Measurements from ENCODE around the gene OR5H14. TPM values are rescaled to one million over a fixed set of nuclear protein-coding genes. Genes with fewer than 3 reads are reported as not detected.

Gene OR5H14
- total and polyA plus RNA-seq, 9 of the 15 experiments (the other 6 are each of a cell fraction or from before 2014, with no cell fraction given), result not detected

Other genes starting within 250 kb of the OR5H14 start
Only the 7 nearest of the 9 such genes appear.
- gene RIOX2, start 175.0 kb upstream of the OR5H14 start, total RNA-seq (2014; rRNA removed), result 25.1 and 29.8 TPM in 2 replicates
- gene RIOX2, start 175.0 kb upstream of the OR5H14 start, total RNA-seq (2014; rRNA removed; fragmentation: Illumina TruSeq; extraction: Trizol), result 33.3 and 35.0 TPM in 2 replicates
- gene RIOX2, start 175.0 kb upstream of the OR5H14 start, total RNA-seq (2015; rRNA removed; fragmentation: Illumina TruSeq; extraction: Trizol), result 29.3 and 33.1 TPM in 2 replicates
- gene RIOX2, start 175.0 kb upstream of the OR5H14 start, total RNA-seq (2021), result 22.2 and 24.0 TPM in 2 replicates
- 21.1 and 33.7 TPM in 2 replicates for gene RIOX2, start 175.0 kb upstream of the OR5H14 start, polyA plus RNA-seq (2011; rRNA removed)
- gene RIOX2, start 175.0 kb upstream of the OR5H14 start, polyA plus RNA-seq (2014; fragmentation: Illumina TruSeq; extraction: Trizol), result 25.9 and 31.3 TPM in 2 replicates
- 10 to 100 TPM; 32.6 to 56.0 TPM for gene RIOX2, start 175.0 kb upstream of the OR5H14 start, polyA plus RNA-seq (2014; fragmentation: Nextera tagmentation; extraction: Ambion mirVana)
- 23.6 and 31.2 TPM in 2 replicates for gene RIOX2, start 175.0 kb upstream of the OR5H14 start, polyA plus RNA-seq (2014; rRNA removed)
- not detected in 2 replicates for gene GABRR3, start 112.2 kb upstream of the OR5H14 start, total RNA-seq (2014; rRNA removed)
- not detected in 2 replicates for gene GABRR3, start 112.2 kb upstream of the OR5H14 start, total RNA-seq (2014; rRNA removed; fragmentation: Illumina TruSeq; extraction: Trizol)
- not detected in 2 replicates for gene GABRR3, start 112.2 kb upstream of the OR5H14 start, total RNA-seq (2015; rRNA removed; fragmentation: Illumina TruSeq; extraction: Trizol)
- not detected in 2 replicates for gene GABRR3, start 112.2 kb upstream of the OR5H14 start, total RNA-seq (2021)
- not detected in 2 replicates for gene GABRR3, start 112.2 kb upstream of the OR5H14 start, polyA plus RNA-seq (2011; rRNA removed)
- gene GABRR3, start 112.2 kb upstream of the OR5H14 start, polyA plus RNA-seq (2014; fragmentation: Illumina TruSeq; extraction: Trizol), result not detected in 2 replicates
- gene GABRR3, start 112.2 kb upstream of the OR5H14 start, polyA plus RNA-seq (2014; fragmentation: Nextera tagmentation; extraction: Ambion mirVana), result not detected
- gene GABRR3, start 112.2 kb upstream of the OR5H14 start, polyA plus RNA-seq (2014; rRNA removed), result not detected in 2 replicates
- not detected in 2 replicates for gene OR5AC2, start 60.3 kb upstream of the OR5H14 start, total RNA-seq (2014; rRNA removed)
- not detected in 2 replicates for gene OR5AC2, start 60.3 kb upstream of the OR5H14 start, total RNA-seq (2014; rRNA removed; fragmentation: Illumina TruSeq; extraction: Trizol)
- not detected in 2 replicates for gene OR5AC2, start 60.3 kb upstream of the OR5H14 start, total RNA-seq (2015; rRNA removed; fragmentation: Illumina TruSeq; extraction: Trizol)
- gene OR5AC2, start 60.3 kb upstream of the OR5H14 start, total RNA-seq (2021), result not detected in 2 replicates
- gene OR5AC2, start 60.3 kb upstream of the OR5H14 start, polyA plus RNA-seq (2011; rRNA removed), result not detected in 2 replicates
- not detected in 2 replicates for gene OR5AC2, start 60.3 kb upstream of the OR5H14 start, polyA plus RNA-seq (2014; fragmentation: Illumina TruSeq; extraction: Trizol)
- gene OR5AC2, start 60.3 kb upstream of the OR5H14 start, polyA plus RNA-seq (2014; fragmentation: Nextera tagmentation; extraction: Ambion mirVana), result not detected
- gene OR5AC2, start 60.3 kb upstream of the OR5H14 start, polyA plus RNA-seq (2014; rRNA removed), result not detected in 2 replicates
- gene OR5H1, start 16.8 kb upstream of the OR5H14 start, total RNA-seq (2014; rRNA removed), result not detected in 2 replicates
- gene OR5H1, start 16.8 kb upstream of the OR5H14 start, total RNA-seq (2014; rRNA removed; fragmentation: Illumina TruSeq; extraction: Trizol), result not detected in 2 replicates
- gene OR5H1, start 16.8 kb upstream of the OR5H14 start, total RNA-seq (2015; rRNA removed; fragmentation: Illumina TruSeq; extraction: Trizol), result not detected in 2 replicates
- not detected in 2 replicates for gene OR5H1, start 16.8 kb upstream of the OR5H14 start, total RNA-seq (2021)
- not detected in 2 replicates for gene OR5H1, start 16.8 kb upstream of the OR5H14 start, polyA plus RNA-seq (2011; rRNA removed)
- gene OR5H1, start 16.8 kb upstream of the OR5H14 start, polyA plus RNA-seq (2014; fragmentation: Illumina TruSeq; extraction: Trizol), result not detected in 2 replicates
- gene OR5H1, start 16.8 kb upstream of the OR5H14 start, polyA plus RNA-seq (2014; fragmentation: Nextera tagmentation; extraction: Ambion mirVana), result not detected
- not detected in 2 replicates for gene OR5H1, start 16.8 kb upstream of the OR5H14 start, polyA plus RNA-seq (2014; rRNA removed)
- gene OR5H15, start 19.2 kb downstream of the OR5H14 start, total RNA-seq (2014; rRNA removed), result not detected in 2 replicates
- gene OR5H15, start 19.2 kb downstream of the OR5H14 start, total RNA-seq (2014; rRNA removed; fragmentation: Illumina TruSeq; extraction: Trizol), result not detected in 2 replicates
- gene OR5H15, start 19.2 kb downstream of the OR5H14 start, total RNA-seq (2015; rRNA removed; fragmentation: Illumina TruSeq; extraction: Trizol), result not detected in 2 replicates
- not detected in 2 replicates for gene OR5H15, start 19.2 kb downstream of the OR5H14 start, total RNA-seq (2021)
- gene OR5H15, start 19.2 kb downstream of the OR5H14 start, polyA plus RNA-seq (2011; rRNA removed), result not detected in 2 replicates
- gene OR5H15, start 19.2 kb downstream of the OR5H14 start, polyA plus RNA-seq (2014; fragmentation: Illumina TruSeq; extraction: Trizol), result not detected in 2 replicates
- gene OR5H15, start 19.2 kb downstream of the OR5H14 start, polyA plus RNA-seq (2014; fragmentation: Nextera tagmentation; extraction: Ambion mirVana), result not detected
- gene OR5H15, start 19.2 kb downstream of the OR5H14 start, polyA plus RNA-seq (2014; rRNA removed), result not detected in 2 replicates
- not detected in 2 replicates for gene OR5H6, start 116.8 kb downstream of the OR5H14 start, total RNA-seq (2014; rRNA removed)
- gene OR5H6, start 116.8 kb downstream of the OR5H14 start, total RNA-seq (2014; rRNA removed; fragmentation: Illumina TruSeq; extraction: Trizol), result not detected in 2 replicates
- gene OR5H6, start 116.8 kb downstream of the OR5H14 start, total RNA-seq (2015; rRNA removed; fragmentation: Illumina TruSeq; extraction: Trizol), result not detected in 2 replicates
- not detected in 2 replicates for gene OR5H6, start 116.8 kb downstream of the OR5H14 start, total RNA-seq (2021)
- not detected in 2 replicates for gene OR5H6, start 116.8 kb downstream of the OR5H14 start, polyA plus RNA-seq (2011; rRNA removed)
- not detected in 2 replicates for gene OR5H6, start 116.8 kb downstream of the OR5H14 start, polyA plus RNA-seq (2014; fragmentation: Illumina TruSeq; extraction: Trizol)
- gene OR5H6, start 116.8 kb downstream of the OR5H14 start, polyA plus RNA-seq (2014; fragmentation: Nextera tagmentation; extraction: Ambion mirVana), result under 1 TPM in 1 of 2 experiments, not detected in 1; 0.08 TPM
- not detected in 2 replicates for gene OR5H6, start 116.8 kb downstream of the OR5H14 start, polyA plus RNA-seq (2014; rRNA removed)
- not detected in 2 replicates for gene OR5H2, start 135.0 kb downstream of the OR5H14 start, total RNA-seq (2014; rRNA removed)
- not detected in 2 replicates for gene OR5H2, start 135.0 kb downstream of the OR5H14 start, total RNA-seq (2014; rRNA removed; fragmentation: Illumina TruSeq; extraction: Trizol)
- not detected in 2 replicates for gene OR5H2, start 135.0 kb downstream of the OR5H14 start, total RNA-seq (2015; rRNA removed; fragmentation: Illumina TruSeq; extraction: Trizol)
- gene OR5H2, start 135.0 kb downstream of the OR5H14 start, total RNA-seq (2021), result not detected in 2 replicates
- gene OR5H2, start 135.0 kb downstream of the OR5H14 start, polyA plus RNA-seq (2011; rRNA removed), result not detected in 2 replicates
- not detected in 2 replicates for gene OR5H2, start 135.0 kb downstream of the OR5H14 start, polyA plus RNA-seq (2014; fragmentation: Illumina TruSeq; extraction: Trizol)
- not detected for gene OR5H2, start 135.0 kb downstream of the OR5H14 start, polyA plus RNA-seq (2014; fragmentation: Nextera tagmentation; extraction: Ambion mirVana)
- not detected in 2 replicates for gene OR5H2, start 135.0 kb downstream of the OR5H14 start, polyA plus RNA-seq (2014; rRNA removed)